ENCODE results near the gene RIPOR2. TPM values are rescaled to one million over a fixed set of nuclear protein-coding genes. Genes with fewer than 3 reads are reported as not detected.

Gene RIPOR2
- total RNA-seq, 1 experiment from 2014 or later, result 5.0 TPM

GRCh38 chr6:24966381-24966780, 30.6 kb upstream of the RIPOR2 start:
- no peak overlapping the region for H4K8ac ChIP-seq (replicated peaks; ENCODE audit: insufficient read length, low read depth, low read length)
- no peak overlapping the region for H2BK5ac ChIP-seq (ENCODE audit: insufficient read length, low read length)
- no peak overlapping the region for H3K23ac ChIP-seq (ENCODE audit: insufficient read length, low read depth, low read length)
- H3K56ac ChIP-seq (ENCODE audit: insufficient read length, low read depth, low read length), result no peak overlapping the region
- H3K27ac ChIP-seq (ENCODE audit: insufficient read length, low read depth, low read length), result no peak overlapping the region
- Mint-ChIP-seq H3K36me3 (ENCODE audit: insufficient read depth in 1 of 3, low read depth in 3 of 3) (no peaks in the 10 kb centered on the region), H3K4me3 (no peak overlapping the region), H3K27ac (no peak overlapping the region), H3K27me3 (ENCODE audit: low read depth) (no peaks in the 10 kb centered on the region), H3K4me1 (peaks cover 19 to 22% of the 10 kb centered on the region in 2 experiments), H3K9me3 (no peaks in the 10 kb centered on the region)
- H2BK15ac ChIP-seq (ENCODE audit: low read depth, low read length), result no peak overlapping the region
- H4K20me1 ChIP-seq (ENCODE audit: control insufficient read depth, insufficient read depth, insufficient read length), result peaks cover 2% of the 10 kb centered on the region
- H3T11ph ChIP-seq (ENCODE audit: low read length), result no peak overlapping the region
- H3K14ac ChIP-seq (ENCODE audit: insufficient read depth, low read length), result no peak overlapping the region
- H4K5ac ChIP-seq (ENCODE audit: insufficient read length, low read depth, low read length), result no peak overlapping the region
- H3K27me3 ChIP-seq (ENCODE audit: insufficient read depth, low read length), result no peaks in the 10 kb centered on the region
- no peaks in the 10 kb centered on the region for H3K79me2 ChIP-seq (ENCODE audit: insufficient read depth, low read length)
- no peak overlapping the region for H2BK12ac ChIP-seq (ENCODE audit: insufficient read length, low read depth, low read length)
- H3K4ac ChIP-seq (ENCODE audit: low read depth, low read length), result no peak overlapping the region
- peaks cover 2% of the 10 kb centered on the region; the same call in 1 of the 2 replicates for H3K4me1 ChIP-seq (ENCODE audit: insufficient read depth, low read length)
- H2BK20ac ChIP-seq (ENCODE audit: low read depth, low read length, poor library complexity, severe bottlenecking), result no peak overlapping the region
- no peak for DNase-seq
- no peak overlapping the region for H4K91ac ChIP-seq (ENCODE audit: insufficient read length, low read depth, low read length)
- H3K4me2 ChIP-seq (ENCODE audit: insufficient read depth, insufficient read length, low read length), result no peak overlapping the region
- H3K23me2 ChIP-seq (ENCODE audit: insufficient read length, low read depth, low read length, poor library complexity, severe bottlenecking), result no peaks in the 10 kb centered on the region
- H3K79me1 ChIP-seq (ENCODE audit: insufficient read depth, low read depth, low read length, poor library complexity, severe bottlenecking), result no peaks in the 10 kb centered on the region
- H3K9me3 ChIP-seq (ENCODE audit: control insufficient read depth, low read depth, low read length), result no peaks in the 10 kb centered on the region
- no peak overlapping the region for H2AFZ ChIP-seq (ENCODE audit: low read length)
- no peak for TF ChIP-seq CTCF (conservative IDR thresholded peaks at IDR 0.05)
- WGBS (ENCODE audit: extremely low coverage, insufficient read length, low lambda C conversion rate), result no CpG with 5 or more reads among the region's 4 CpGs
- no peak overlapping the region for H3K18ac ChIP-seq (ENCODE audit: insufficient read length, low read depth, low read length)
- H3K9ac ChIP-seq (ENCODE audit: extremely low read depth, insufficient read length, low read length), result no peak overlapping the region
- no peak overlapping the region for H2BK120ac ChIP-seq (ENCODE audit: low read depth, low read length, poor library complexity, severe bottlenecking)
- H2AK5ac ChIP-seq (ENCODE audit: insufficient read length, low read length), result no peak overlapping the region

Measured in H9 (cell line).